ENCODE results near the gene HOXC9.
"Not testable (repeated sequence)": the region's sequence is repeated elsewhere in the genome, so short reads cannot be mapped to it uniquely, and the experiment has no call there.

Gene HOXC9

GRCh38 chr12:54040148-54040494, 40.2 kb downstream of the HOXC9 start:
- no peak for DNase-seq (ENCODE audit: low read depth)

DNA sequence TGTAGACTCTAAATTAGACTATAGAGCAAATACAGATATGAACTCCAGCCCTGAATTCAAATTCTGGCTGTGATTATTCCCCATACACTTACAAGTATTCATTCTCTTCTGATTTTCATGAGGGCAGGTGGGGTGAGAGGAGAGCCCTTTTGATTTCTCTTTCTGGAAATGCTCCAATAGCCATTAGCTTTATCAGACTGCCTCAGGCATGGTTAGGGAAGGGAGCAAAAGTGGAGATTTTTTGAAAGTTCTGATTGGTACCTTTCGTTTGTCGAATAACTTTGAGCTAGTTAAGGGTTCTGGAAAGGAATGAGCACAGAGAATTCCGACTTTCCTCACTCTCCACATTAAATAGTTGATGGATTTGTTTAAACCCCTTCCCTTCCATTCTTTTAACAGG, 40.7 kb downstream of the HOXC9 start:
- no peak for DNase-seq (ENCODE audit: low read depth)

DNA sequence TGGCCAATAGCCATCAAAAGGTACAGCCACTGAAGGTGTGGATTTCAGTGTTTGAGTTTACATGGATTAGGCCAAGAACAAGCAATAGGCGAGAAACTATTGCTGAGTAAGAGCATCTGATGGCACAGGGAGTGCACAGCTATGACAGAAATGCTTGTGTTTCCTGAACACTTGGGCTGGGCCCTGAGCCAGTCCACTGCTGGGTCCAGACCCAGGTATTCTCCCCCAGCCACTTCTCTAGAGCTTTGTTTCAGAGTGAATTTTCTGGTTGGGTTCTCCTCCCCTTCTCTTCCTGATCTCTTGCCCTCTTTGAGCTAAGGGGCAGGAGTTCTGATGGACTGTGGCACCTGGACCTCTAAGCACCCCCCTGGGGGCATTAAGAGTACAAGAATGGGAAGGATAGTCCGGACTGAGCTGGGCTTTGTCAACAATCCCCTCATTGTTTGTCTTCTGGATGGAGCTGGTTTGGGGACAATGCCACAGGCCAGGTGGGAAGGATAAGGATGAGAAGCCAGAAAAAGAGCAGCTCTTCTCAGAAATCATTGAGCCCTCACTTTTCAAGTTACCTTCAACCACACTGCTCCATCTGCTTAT, 41.2 kb downstream of the HOXC9 start:
- no peak for DNase-seq (ENCODE audit: low read depth)

- DNase-seq (ENCODE audit: low read depth): not testable (repeated sequence)
These were observed 42.1 kb downstream of the HOXC9 start for GRCh38 chr12:54042033-54042432.

GRCh38 chr12:54042970-54043853, 43.3 kb downstream of the HOXC9 start:
- no peak for DNase-seq (ENCODE audit: low read depth)

DNA sequence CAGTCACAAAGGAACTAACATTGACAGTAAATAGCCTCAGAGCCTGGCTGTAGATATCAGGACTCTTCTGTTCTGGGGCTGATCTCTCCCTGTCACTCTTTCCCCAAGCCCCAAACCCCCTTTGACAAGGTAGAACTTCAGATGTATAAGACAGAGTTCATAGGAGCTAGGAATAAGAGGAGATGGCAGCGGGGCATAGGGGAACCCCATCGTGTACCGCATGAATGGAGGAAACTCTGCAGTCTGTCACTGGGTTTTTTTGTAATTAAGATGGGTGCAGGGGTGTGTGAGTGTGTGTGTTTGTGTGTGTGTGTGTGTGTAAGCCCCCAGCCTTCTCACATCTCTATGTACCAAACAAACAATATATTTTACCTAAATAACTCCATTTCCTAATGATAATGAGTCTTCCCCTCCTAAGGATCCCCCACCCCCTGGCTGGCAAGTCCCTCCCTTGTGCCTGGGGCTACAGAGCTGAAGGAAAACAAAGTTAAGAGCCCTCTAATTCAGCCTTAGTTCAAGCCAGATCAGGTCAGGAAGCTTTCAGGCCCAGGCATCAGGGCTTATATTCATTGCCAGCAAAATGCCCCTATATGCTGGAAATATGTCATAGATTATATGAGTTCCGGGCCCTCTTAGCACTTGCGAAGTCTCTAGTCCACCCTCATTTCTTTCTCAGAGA, 44.6 kb downstream of the HOXC9 start:
- no peak for DNase-seq (ENCODE audit: low read depth)

DNA sequence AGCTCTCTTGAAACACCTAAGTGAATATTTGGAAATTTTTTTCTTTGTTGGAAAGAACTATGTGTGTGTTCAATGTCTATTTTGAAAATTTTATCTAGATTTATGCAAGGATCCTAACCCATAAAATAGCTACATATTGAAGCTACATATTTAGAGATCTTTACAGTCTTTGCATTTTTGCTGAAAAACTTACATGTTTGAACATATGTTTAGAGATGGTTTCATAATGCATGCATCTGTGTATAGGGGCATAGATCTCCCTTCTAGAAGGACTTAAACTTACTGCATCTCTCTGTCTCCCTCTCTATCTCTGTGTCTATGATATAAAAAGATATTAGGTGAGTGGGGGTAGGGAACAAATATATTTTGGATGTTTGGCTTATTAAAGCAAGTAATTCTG, 45.4 kb downstream of the HOXC9 start:
- no peak for DNase-seq (ENCODE audit: low read depth)

DNA sequence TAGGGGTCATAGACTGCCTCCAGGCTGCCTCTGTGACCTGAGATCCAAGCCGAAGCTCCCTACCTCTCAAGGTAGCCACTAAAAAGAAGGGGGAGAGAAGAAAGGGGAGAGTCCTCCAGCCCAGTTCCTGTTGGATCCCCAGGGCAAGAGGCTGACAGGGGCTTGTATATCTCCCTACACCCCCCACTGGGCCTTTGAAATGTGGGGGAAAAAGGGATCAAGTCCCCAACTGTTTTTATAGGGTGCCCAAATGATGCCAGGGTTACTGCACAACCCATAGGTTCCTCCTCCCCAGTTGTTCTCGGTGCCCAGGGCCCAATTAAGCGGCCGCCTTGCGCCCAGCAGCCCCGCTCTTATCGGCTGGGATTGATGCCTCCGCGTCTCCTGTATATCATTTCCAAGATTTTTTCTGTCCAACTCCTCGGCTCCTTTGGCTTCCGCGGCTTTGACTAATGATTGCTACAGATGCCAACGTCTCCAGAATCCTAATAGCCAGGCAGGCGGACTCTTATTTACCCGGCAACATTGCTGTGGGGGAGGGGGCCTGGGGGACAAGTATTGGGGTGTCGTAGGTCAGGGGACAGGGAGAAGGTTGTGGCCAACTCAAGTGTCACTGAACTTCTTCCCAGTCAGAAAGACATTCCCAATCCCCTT, 46.0 kb downstream of the HOXC9 start:
- DNase-seq (ENCODE audit: low read depth): no peak

DNA sequence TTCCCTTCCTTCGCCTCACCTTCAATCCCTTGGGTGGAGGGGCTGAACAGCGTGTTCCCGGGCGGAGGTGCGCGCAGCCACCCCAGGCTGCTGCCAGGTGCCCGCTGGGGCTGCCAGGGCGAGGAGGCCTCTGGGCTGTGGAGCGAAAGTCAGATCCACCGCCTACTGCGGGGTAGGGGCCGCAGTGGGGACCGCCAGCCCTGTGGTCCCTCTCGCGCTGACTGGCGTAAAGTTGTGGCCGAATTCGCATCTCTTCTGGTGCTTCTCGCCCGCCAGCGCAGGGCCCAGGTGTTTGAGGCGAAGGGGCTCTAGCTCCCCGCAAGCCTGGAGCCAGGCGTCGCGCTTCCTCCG, 46.8 kb downstream of the HOXC9 start:
- no peak for DNase-seq (ENCODE audit: low read depth)

DNA sequence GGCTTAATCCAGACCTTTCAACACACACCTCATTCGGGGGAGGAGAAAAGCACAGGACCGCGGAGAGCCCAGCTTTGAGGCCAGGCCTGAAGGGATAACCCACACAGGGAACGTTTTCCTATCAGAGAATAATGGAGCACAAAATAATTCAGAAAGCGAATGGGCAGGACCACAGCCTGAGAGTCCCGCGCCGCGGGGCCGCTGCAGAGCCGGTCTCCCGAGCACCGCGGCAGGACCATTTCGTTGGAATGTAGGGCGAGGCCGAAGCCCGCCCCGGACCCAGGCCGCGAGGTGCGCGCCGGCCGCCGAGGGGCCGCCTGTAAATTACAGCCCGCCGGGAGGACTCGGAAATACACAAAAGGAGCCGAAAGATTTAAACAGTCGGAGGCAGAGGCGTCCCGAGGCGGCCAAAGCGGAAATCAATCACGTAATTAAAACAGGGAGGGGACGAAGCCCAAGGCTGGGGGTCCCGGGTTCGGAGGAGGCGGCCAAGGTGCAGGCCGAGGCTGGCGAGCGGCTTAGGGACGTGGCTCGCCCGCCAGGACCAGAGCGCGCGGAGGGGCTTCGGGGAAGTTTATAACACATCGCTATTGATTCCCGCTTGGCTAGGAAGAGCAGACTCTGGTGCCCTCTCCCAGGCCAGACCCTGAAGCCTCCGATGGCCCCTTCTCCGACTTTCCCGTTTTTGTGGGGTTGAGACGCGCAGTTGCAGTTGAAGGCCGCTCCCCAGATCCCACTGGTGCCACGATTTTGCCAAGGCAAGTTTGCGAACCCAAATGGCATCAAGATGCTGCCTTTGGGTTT, 47.4 kb downstream of the HOXC9 start:
- DNase-seq (ENCODE audit: low read depth): no peak

GRCh38 chr12:54047964-54048303, 48.0 kb downstream of the HOXC9 start:
- DNase-seq (ENCODE audit: low read depth): no peak

DNA sequence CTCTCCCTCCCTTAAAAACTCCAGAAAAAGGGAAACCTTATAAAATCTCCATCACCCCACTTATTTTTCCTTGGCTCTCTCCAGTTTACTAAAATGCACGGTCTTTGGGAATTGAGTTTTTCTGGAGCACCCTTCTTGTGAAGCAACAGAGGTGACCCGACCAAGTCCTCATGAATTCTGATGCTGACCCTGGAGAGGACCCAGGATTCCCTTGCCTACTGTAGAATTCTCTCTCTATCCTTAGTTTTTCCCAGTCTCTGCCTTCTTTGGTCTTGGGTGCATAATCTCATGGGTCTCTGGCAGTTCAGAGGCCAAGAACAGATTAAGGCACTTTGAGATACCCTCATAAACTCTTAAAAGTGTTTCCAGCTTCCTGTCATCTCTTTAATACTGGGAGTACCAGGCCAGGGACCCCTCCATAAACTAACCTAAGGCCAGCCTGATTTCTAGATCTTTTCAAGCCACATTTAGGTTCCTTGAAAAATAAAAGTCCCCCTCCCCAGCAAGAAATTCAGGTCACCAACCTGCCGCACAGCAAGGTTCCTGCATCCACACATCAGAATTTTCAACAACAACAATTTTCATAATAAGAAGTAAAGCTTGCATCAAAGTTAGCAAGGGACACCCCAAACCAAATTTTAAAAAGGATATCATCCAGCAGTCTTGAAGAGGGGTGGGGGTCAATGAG, 48.6 kb downstream of the HOXC9 start:
- DNase-seq (ENCODE audit: low read depth): no peak

DNA sequence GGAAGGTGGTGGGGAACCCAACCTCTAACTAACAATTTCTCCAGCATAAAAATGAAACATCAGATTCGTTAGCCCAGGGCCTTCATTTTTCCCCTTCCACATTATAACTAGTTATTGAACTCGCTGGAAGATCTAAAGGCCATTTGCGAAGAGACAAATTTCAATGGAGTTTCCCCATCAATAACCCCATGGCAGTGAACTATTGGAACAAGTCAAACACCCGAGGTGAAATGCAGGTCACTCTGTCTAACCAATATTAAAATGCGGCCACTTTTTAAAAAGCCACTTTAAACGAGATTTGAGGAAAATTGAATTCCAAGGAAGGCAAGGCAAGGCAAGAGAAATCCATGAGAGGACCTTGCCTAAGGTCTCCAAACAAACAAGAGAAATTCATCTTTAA, 49.1 kb downstream of the HOXC9 start:
- no peak for DNase-seq (ENCODE audit: low read depth)

DNA sequence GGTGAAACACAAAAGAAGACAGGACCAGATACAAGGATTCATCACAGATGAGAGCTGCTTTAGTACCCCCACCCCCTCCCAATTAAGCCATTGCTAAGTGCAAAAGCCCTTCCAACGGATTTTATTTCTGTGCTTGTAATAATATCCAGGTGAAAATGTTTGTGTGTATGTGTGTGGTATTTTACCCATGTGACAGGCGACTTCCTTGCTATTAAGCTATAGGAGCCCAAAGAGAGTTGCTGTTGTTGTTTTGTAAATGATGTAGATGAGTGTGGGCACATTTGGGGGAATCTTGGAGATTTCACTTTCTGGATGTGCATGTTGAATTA, 50.5 kb downstream of the HOXC9 start:
- no peak for DNase-seq (ENCODE audit: low read depth)

- no peak for DNase-seq (ENCODE audit: low read depth)
These were observed 51.3 kb downstream of the HOXC9 start for GRCh38 chr12:54051026-54051842.

DNA sequence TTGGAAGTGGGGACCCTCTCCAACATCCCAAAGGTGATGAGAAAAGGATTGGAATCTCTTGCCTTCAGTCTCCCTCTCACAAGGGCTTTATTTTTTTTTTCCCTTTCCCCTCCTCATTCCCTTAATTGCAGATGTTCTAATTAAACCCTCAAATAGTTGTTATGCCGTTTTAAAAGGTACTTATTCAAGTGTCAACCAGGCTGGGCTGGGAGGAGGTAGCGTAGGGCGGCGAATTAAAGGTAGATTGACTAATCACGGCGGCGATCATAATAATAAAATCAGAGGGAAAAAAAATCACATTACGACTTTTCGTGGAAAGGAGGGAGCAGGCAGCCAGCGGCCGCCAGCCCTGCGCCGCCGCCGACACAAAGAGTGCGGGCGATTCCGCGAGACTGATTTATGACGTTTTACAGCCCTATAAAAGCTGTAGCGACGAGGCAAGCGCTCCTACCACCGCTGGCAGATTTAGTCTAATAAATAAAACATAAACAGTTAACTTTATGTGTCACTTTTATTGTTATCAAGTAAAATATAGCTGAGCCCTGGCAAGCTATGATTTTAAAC, 52.0 kb downstream of the HOXC9 start:
- DNase-seq (ENCODE audit: low read depth): no peak

DNA sequence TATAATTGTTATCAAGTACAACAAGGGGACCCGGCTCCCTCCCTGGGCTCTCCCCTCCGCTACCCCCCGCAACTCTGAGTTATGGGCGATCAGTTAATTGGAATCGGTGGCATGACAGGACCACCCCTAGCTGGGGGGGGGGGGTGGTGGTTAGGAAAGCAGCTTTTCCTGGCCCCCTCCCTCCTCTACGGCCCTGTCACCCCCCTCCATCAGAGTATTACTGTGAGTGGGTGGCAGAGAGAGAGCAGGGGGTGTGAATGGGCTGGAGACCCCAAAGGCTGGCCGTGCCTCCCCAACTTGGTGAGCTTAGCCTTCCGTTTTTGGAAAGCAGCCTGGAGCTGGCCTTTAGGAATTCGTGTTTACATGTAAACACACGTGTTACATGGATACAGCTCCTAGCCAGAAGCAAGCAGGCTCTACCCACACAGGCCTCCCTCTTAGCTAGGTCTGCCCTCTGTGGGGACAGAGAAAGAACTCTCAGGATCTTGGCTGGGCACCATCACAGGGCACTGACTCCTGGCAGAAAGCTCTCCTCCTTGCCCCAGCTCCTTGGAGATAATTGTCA, 52.6 kb downstream of the HOXC9 start:
- DNase-seq (ENCODE audit: low read depth): no peak

Data from stimulated activated CD8-positive, alpha-beta memory T cell treated with anti-CD3 and anti-CD28 coated beads, Interleukin-12 subunit alpha, Interleukin-12 subunit beta, amount 100 ng/mL, for 4 hours (primary cell).